GM21515 (cell line): ENCODE measurements around the gene SMCO4.
A peak's percentile ranks its signal among the peaks of the same experiment; 100 is the strongest.

Experiments
- ATAC-seq: cut with Tn5 transposase; IDR thresholded peaks from one replicate; pipeline ENCODE4 v1.9.1; 2021; ENCODE audit not compliant: unreplicated experiment

The SMCO4 gene

DNA sequence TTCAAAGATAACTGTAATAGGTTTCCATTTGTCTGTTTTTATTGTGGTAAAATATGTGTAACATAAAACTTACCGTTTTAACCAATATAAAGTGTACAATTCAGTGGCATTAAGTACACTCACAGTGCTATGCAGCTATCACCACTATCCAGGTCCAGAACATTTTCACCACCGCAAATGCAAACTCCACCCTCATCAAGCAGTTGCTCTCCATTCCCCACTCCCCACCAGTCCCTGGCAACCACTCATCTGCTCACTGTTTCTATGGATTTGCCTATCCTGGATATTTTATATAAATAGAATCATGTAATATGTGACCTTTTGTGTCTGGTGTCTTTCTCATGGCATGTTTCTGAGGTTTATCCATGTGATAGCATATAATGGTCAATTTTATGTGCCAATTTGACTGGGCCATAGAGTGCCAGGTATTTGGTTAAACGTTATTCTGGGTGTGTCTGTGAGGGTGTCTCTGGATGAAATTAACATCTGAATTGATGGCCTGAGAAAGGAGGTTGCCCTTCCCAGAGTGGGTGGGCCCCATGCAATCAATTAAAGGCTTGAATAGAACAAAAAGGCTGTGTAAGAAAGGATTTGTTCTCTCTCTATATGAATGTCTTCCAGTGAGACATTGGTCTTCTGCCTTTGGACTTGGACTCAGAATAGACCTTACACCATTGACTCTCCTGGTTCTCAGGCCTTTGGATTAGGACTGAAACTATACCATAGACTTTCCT is 17.2 kb upstream of the SMCO4 start:
- ATAC-seq, result no peak

GRCh38 chr11:93559681-93560080 is 16.5 kb upstream of the SMCO4 start:
- ATAC-seq, result no peak

DNA sequence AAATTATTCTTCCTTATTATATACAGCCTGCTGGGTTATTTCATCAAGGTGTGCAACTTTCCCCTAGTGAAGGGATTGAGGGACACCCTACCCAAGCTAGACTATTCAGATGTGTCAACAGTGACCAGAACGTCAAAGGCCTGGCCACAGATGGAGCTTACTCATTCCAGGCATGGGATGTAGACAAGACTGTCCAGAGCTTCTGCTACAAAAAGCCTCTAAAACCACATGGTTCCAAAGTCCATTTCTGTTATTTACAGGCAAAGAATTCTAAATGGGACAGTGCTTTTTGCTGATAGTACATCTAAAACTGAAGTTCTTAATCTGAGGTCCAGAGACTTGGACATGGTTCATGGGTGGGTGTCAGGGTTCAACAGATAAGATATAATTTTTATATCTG is 9.7 kb upstream of the SMCO4 start:
- ATAC-seq, result no peak

- no peak for ATAC-seq
Measured at GRCh38 chr11:93549976-93550375, 6.8 kb upstream of the SMCO4 start.

DNA sequence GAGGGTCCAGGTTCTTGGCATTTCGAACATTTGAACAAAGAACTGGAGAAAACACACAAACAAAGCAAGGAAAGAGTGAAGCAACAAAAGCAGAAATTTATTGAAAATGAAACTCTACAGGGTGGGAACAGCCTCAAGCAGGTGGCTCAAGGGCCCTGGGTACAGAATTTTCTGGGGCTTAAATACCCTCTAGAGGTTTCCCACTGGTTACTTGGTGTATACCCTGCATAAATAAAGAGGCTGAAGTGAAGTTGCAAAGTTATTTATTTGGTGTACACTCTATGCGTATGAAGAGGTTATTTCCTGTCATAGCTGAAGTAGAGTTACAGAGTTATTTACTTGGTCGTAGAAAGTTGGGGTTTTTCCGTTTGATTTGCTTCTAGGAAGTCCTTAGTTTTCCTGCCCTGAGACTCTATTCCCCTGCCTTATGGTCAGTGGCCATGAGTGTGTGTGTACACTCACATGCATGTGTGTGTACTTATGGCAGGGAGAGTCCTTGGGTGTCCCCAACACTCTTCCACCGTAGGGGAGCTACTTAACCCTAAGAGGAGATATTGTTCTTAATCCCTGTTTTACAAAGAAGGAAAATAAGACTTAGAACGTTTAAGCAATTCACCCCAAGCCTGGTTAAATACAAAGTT is 5.6 kb upstream of the SMCO4 start:
- ATAC-seq, result no peak

GRCh38 chr11:93547773-93548172 is 4.6 kb upstream of the SMCO4 start:
- ATAC-seq, result no peak

DNA sequence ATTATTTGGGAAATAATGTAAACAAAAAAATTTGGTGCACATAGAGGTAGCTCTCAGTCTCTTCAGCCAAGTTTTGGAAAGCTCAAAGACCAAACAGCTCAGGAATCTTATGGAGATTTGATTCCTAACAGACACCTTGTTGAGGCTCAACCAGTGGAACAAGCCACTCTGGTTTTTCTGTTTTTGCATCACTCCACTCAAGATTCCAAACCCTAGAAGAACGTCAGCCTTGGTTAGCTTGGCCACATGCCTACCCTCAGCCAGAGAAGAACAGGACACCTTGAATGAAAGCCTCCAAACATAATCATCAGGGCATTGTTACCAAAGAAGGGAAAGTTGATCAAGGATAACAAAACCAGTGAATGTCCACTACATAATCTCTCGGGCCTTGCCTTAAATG is 3.8 kb upstream of the SMCO4 start:
- no peak for ATAC-seq

- no peak for ATAC-seq
Measured at GRCh38 chr11:93545566-93545965, 2.4 kb upstream of the SMCO4 start.

GRCh38 chr11:93542811-93543229 is 371 bp downstream of the SMCO4 start:
- peak; percentile 33 for ATAC-seq

DNA sequence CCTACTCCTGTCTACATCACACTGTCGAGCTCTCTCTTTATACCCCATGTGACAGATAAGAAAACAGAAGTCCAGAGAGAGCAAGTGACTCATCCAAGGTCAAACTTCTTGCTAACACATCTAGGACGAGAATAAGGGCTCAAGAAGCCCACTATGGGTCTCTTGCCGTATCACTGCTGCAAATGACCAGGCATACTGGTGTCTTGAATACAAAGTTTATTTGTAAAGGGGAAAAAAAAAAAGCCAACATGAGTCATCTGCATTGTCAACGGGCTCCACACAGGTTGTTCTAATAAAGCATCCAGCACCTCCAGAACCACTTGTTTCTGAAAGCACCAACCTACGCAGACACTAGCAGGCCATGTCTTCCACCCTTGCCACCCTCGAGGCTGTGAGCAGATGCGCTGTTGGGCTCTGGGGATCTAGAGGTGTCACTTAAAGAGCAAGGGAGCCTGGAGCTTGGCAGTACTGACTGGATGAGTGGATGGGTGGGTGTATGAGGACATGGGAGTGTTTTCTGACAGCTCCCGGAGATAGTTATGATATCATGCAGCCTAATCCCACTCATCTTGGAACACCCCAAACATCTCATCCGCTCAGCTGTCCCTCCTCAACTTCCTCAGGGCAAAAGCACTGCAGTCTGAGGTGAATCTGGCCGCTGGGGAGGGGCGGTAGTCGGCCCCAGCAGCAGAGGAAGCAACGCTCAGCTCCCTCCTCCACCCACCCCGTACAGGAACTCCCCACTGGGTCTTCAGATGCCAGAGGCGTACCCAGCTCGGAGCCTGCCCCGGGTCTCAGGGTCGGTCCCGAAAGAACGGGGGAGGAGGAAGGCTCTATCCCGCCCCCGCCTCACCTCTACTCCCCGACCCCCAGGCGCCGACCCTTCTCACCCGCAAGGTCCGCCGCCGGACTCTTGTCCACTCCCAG is 1.0 kb downstream of the SMCO4 start:
- peak; percentile 63 for ATAC-seq

- no peak for ATAC-seq
Measured at GRCh38 chr11:93540896-93541553, 2.2 kb downstream of the SMCO4 start.

DNA sequence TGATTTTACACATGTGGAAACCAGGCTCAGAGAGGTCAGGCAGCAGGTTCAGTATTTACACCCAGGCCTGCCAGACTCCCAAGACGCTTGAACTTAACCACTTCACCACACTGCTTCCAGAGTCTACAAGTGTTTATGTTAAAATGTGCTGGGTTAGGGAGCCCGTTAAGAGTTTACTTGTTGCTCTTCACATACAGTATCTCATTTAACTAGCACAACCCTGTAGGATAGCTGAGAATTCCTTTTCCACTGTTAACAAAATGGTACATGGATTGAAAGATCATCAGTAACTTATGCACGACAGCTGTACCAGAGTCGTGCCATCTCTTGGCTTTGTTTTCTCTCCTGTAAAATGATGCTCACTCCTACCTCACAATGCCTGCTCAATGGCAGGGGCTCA is 2.9 kb downstream of the SMCO4 start:
- ATAC-seq, result no peak

DNA sequence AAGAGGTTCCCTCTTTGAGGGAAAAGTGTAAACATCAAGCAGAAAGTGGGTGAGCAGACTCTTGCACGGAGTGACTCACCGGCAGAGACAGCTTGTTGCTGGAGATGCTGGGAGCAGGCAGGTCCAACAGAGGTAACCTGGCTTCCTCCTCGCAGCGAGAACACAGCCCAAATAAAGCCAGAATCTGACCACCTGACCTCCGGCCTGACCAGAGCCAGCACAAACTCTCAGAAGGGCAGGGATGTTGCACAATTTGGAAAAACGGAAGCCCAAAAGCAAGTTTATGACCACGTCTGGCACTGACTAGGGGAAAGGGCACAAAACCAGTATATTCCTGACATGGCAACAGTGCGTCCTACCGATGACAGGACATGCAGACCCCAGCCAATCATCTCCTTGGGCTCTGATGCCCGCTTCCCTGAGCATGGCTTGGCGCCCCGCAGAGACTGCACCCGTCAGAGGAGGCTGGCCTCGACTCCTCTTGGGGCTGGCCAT is 5.4 kb downstream of the SMCO4 start:
- ATAC-seq, result no peak

GRCh38 chr11:93537049-93537448 is 6.1 kb downstream of the SMCO4 start:
- ATAC-seq, result no peak

DNA sequence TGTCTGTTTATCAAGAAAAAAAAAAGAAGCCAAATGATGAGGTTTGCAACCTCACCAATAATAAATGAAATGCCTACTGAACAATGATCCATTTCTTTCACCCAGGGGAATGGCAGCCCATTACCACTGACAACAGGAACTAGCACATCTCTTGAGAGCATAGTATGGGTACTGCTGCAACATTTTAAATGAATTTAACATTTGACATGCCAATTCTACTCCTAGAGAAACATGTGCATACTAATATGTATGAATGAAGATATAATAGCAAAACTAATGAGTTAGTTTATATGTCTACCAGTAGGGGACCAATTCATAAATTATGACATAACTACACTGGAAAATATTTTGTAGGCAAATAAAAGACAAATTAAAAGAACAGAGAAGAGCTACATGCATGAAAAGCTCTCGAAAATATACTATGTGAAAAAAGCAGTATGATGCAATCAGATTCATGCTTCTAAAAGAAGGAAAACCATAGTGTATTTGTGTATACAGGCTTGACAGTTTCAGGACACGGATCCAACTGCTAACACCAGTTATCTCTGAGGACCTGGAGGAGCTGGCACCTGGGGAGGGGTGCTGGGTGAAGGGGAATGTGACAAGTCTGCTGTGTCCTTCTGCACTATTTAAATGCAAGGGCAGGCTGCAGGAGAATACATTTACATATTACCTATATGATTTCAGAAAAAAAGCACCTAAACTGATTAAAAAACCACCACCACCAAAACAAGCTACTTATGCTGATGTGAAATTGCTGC is 6.9 kb downstream of the SMCO4 start:
- no peak for ATAC-seq

- peak; percentile 75 for ATAC-seq
Measured at GRCh38 chr11:93535578-93535977, 7.6 kb downstream of the SMCO4 start.

- no peak for ATAC-seq
Measured at GRCh38 chr11:93532806-93533205, 10.4 kb downstream of the SMCO4 start.

- no peak for ATAC-seq
Measured at GRCh38 chr11:93532281-93532789, 10.9 kb downstream of the SMCO4 start.

GRCh38 chr11:93530468-93530826 is 12.7 kb downstream of the SMCO4 start:
- ATAC-seq, result no peak
